Activated T-cell treated with anti-CD3 and anti-CD28 coated beads for 1 hour (primary cell): ENCODE results near the gene SHC4.
"Not testable (repeated sequence)": the region's sequence is repeated elsewhere in the genome, so short reads cannot be mapped to it uniquely, and the experiment has no call there.

Experiments used
- DNase-seq: peaks from one replicate; pipeline ENCODE4 v3.0.0-alpha.2; 2020; ENCODE audit warnings: low read depth

SHC4 gene

GRCh38 chr15:48924528-48925393 is 39.0 kb downstream of the SHC4 start:
- no peak for DNase-seq

GRCh38 chr15:48922046-48922445 is 41.7 kb downstream of the SHC4 start:
- no peak for DNase-seq

GRCh38 chr15:48916721-48917120 is 47.0 kb downstream of the SHC4 start:
- no peak for DNase-seq

DNA sequence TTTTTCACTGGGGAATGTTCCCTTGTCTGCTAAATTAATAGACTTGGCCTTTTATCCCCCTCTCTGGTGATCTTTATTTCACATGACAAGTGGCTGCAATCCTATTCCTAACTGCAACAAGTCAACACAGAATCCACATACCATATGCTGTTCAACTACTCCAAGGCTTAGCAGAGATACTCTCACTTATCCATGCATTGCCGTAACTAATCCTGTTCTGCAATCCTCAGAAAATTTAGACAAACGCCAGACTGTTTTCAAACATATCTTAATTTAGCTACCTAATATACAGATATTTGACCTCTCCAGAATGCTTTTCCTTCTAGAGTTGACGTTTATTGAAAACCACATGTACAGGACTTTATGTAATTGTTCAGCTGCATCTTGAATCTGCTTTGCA is 47.9 kb downstream of the SHC4 start:
- DNase-seq: no peak

DNA sequence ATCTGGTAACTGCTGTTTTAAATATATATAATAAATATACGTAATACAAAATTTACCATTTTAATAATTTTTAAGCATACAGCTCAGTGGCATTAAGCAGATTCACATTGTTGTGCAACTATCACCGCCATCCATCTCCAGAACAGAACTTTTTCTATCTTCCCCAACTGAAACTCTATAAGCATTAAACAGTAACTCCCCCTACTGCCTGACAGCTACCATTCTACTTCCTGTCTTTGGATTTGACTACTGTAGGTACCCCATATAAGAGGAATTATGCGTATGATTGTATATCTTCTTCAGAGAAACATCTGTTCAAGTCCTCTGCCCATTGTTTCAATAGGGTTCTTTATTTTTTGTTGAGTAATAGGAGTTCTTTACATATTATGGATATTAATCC is 49.0 kb downstream of the SHC4 start:
- DNase-seq: no peak

- DNase-seq: no peak
These were observed 50.6 kb downstream of the SHC4 start for GRCh38 chr15:48913141-48913540.

DNA sequence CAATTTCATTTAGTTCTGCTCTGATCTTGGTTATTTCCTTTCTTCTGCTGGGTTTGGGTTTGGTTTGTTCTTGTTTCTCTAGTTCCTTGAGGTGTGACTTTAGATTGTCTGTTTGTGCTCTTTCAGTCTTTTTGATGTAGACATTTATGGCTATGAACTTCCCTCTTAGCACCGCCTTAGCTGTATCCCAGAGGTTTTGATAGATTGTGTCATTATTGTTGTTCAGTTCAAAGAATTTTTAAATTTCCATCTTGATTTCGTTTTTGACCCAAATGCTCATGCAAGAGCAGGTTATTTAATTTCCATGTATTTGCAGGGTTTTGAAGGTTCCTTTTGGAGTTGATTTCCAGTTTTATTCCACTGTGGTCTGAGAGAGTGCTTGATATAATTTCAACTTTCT is 53.2 kb downstream of the SHC4 start:
- DNase-seq: not testable (repeated sequence)

DNA sequence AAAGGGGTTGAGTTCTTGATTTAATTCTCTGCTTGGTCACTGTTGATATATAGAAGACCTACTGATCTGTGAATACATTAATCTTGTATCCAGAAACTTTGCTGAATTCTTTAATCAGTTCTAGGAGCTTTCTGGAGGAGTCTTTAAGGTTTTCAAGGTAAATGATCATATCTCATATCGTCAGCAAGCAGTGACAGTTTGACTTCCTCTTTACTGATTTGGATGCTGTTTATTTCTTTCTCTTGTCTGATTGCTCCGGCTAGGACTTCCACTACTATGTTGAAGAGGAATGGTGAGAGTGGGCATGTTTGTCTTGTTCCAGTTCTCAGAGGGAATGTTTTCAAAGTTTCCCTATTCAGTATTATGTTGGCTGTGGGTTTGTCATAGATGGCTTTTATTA is 54.4 kb downstream of the SHC4 start:
- DNase-seq: not testable (repeated sequence)

GRCh38 chr15:48905847-48906246 is 57.9 kb downstream of the SHC4 start:
- no peak for DNase-seq

- DNase-seq: no peak
These were observed 58.5 kb downstream of the SHC4 start for GRCh38 chr15:48905216-48905615.

DNA sequence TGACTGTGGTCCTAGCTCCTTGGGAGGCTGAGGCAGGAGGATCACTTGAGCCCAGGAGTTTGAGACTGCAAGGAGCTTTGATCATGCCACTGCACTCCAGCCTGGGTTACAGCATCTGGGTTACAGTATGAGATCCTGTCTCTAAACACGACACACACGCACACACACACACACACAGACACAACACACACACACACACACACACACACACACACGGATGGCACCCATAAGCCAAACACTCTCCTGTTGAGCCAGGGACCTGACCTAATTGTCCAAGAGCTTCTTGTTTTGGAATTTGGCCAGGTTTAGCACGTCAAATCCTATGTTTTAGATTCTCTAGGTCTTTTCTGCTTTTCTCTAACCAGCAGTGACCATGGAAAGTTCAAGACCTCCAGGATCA is 59.0 kb downstream of the SHC4 start:
- DNase-seq: no peak

GRCh38 chr15:48899793-48900192 is 63.9 kb downstream of the SHC4 start:
- DNase-seq: no peak

DNA sequence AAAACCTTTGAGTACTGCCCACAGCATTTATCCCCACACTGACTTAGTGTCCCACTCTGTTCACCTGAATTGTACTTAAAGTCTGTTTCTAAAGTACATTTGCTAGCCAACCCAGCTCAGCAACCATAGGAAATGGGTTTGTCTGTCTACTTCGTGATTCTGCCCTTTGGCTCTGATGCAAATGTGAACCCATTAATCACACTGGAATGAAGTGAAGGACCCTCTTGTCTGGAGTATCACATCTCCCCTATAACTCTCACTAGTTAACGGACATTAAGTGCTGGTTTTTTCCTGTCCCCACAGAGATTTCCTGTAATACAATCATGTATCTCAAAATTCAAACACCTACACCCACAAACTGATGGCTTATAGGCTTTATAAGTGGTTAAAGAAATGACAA is 65.3 kb downstream of the SHC4 start:
- no peak for DNase-seq

GRCh38 chr15:48898032-48898431 is 65.7 kb downstream of the SHC4 start:
- no peak for DNase-seq

- DNase-seq: no peak
These were observed 66.6 kb downstream of the SHC4 start for GRCh38 chr15:48896869-48897814.

DNA sequence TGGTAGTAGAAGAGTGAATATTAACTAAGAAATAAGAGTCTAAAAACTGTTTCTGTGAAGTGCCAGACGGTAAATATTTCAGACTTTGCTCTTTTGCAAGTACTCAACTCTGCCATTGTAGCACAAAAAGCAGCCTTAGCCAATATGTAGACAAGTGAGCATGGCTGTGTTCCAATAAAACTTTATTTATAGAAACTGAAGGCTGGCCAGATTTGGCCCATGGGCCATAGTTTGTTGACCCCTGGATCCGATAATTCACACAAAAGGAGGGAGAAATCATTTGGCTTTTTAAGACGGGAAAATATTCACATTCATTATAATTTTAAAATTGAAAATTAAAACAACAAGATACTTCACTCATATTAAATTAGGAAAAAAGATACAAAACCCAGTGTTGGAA is 70.4 kb downstream of the SHC4 start:
- no peak for DNase-seq

GRCh38 chr15:48891232-48891765 is 72.4 kb downstream of the SHC4 start:
- no peak for DNase-seq

GRCh38 chr15:48890375-48890972 is 73.2 kb downstream of the SHC4 start:
- DNase-seq: no peak

DNA sequence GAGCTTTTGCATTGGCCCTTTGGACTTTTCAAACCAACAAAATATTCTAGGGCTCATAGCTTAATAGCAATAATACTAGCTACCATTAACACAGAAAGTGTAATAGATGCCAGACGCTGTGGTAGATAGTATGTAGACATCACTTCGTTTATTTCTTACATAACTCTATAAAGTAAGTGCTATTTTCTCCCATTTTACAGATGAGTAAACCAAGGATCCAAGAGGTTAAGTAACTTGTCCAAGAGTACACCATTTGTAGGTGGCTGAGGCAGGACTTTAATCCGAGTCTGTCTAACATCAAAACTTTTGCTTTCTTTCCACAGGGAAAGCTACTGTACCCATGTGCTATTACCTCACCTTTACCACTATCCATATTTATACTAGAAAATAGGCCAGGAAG is 73.8 kb downstream of the SHC4 start:
- DNase-seq: no peak

- no peak for DNase-seq
These were observed 74.9 kb downstream of the SHC4 start for GRCh38 chr15:48888836-48889235.

DNA sequence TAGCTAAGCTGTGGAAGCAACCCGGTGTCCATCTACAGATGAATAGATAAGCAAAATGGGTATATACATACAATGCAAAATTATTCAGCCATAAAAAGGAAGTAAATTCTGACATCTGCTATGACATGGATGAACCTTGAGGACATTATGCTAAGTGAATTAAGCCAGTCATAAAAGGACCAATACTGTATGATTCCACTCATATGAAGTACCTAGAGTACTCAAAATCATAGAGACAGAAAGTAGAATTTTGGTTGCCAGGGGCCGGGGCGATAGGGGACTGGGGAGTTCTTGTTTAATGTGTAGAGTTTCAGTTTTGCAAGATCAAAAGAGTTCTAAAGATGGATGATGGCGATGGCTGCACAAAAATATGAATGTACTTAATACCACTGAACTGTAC is 75.5 kb downstream of the SHC4 start:
- DNase-seq: no peak

DNA sequence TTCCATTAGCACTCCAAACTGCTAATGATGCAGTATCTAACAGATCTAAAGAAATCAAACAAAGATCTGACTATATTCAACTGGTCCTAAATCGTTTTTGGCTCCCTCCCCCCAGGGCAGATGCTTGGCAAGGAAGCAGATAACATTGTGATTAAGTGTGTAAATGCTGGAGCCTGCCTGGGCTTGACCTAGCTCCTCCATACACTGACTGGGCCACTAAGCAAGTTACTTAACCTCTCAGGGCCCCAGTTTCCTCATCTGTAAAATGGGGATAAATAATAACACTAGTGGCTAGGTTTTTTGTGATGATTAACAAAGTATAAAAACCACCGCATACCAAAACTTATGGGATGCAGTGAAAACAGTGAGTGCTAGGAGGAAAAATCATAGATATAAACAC is 76.6 kb downstream of the SHC4 start:
- DNase-seq: no peak
